ENCODE results near the gene CELF5.
A peak's percentile ranks its signal among the peaks of the same experiment; 100 is the strongest.

The CELF5 gene

DNA sequence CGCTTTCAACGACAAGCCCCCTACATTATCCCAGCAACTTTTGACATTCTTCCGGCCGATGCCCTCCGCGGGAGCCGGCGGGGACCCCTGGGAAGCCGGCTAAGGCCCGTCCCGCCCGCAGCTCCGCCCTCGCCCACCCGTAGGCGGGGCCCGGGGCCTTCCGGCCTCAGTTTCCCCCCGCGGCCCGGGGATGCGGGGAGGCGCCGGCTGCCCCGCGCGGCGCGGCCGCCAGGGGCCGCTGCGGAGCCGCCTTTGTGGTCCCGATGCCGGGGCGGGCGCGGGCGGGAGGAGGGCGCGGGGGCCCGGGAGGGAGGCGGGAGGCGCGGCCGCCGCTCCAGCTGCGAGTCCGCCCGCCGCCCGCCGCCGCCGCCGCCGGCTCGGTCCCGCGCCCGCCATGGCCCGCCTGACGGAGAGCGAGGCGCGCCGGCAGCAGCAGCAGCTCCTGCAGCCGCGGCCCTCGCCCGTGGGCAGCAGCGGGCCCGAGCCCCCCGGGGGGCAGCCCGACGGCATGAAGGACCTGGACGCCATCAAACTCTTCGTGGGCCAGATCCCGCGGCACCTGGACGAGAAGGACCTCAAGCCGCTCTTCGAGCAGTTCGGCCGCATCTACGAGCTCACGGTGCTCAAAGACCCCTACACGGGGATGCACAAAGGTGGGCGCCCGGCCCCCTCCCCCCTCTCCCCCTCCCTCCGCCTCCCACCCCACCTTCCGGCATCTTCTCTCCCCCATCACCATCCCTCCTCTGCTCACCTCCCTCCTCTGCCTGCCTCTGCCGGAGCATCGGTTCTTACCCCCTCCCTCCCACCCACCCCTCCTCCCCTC, at the start of gene CELF5:
CELF5 (plus strand) TSS at position 316 of the 823 bp plus-strand sequence; CDS start at position 395, 79 bp downstream.
- DNase-seq (ENCODE audit: low read depth in 2 of 2): peak; percentile 15 to 24

GRCh38 chr19:3175781-3176714, 48.4 kb upstream of the CELF5 start:
- no peak for DNase-seq (ENCODE audit: low read depth in 2 of 2)

GRCh38 chr19:3176715-3177501, 47.6 kb upstream of the CELF5 start:
- peak in 1 of 2 donors; percentile 63 for DNase-seq (ENCODE audit: low read depth in 2 of 2)

GRCh38 chr19:3178377-3178972, 46.0 kb upstream of the CELF5 start, which contains the start of gene S1PR4:
Gene S1PR4, plus strand, starts transcription at chr19:3178769. Its CDS starts 24 bp downstream, at chr19:3178793.
- peak in 1 of 2 donors; percentile 32 for DNase-seq (ENCODE audit: low read depth in 2 of 2)

- no peak for DNase-seq (ENCODE audit: low read depth in 2 of 2)
Observed at GRCh38 chr19:3178973-3179738, 45.3 kb upstream of the CELF5 start.

- DNase-seq (ENCODE audit: low read depth in 2 of 2): no peak
Observed at GRCh38 chr19:3179739-3180293, 44.6 kb upstream of the CELF5 start.

GRCh38 chr19:3183721-3184641, 40.5 kb upstream of the CELF5 start:
- no peak for DNase-seq (ENCODE audit: low read depth in 2 of 2)

DNA sequence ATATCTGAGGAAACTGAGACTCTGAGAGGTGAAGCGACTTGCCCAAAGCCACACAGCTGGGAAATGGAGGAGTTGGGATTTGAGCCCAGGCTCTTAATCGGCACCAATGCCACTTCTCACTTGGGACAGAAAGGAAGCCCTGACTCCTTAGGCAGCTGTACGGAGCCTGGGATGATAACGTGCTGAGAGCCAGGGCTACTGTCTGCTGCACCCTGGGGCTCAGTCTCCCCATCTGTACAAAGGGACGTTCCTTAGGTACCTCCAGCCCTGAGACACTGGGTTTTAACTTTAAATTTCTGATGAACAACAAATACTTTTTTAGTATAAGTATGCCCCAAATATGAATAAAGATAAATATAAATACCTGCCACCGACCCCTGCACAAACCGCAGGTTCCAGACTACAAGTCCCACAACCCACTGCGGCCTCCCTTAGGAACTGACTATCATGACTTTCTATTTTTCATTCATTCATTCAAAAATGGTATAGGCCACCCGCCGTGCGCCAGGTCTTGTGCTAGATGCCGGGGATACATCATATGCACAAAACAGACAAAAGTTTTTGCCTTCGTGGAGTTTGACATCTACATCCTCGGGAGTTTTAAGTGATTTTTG, 39.5 kb upstream of the CELF5 start:
- peak in 1 of 2 donors; percentile 43 for DNase-seq (ENCODE audit: low read depth in 2 of 2)

DNA sequence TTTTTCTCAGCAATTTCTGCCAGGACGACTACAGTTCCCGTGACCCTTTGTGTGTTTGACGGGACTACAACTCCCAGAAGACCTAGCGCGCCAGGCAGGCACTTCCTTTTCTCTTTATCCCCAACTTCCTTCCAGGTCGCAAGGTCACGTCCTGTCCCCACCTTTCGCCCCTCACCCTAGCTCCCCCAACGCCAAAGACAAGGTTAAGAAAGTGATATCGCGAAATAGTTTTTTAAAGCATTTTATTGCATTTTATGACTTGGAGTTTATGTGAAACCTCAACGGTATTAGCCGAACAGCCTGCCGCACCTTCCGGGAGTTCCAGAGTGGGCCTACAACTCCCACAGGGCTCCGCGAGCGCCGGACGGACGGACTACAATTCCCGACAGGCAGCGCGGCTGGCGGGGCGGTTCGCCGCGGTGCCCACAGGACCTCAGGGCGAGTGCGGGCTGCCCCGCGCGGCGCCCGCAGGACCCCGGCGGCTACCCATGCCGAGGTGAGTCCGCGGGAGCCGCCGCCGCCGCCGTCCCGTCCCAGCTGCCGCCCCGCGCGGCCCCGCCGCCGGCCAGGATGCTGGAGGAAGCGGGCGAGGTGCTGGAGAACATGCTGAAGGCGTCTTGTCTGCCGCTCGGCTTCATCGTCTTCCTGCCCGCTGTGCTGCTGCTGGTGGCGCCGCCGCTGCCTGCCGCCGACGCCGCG, 38.9 kb upstream of the CELF5 start, which contains the start of gene NCLN:
NCLN (plus strand) TSS at position 470 of the 699 bp plus-strand sequence; CDS start at position 571, 101 bp downstream.
- DNase-seq (ENCODE audit: low read depth in 2 of 2): peak; percentile 87 to 88

- DNase-seq (ENCODE audit: low read depth in 2 of 2): no peak
Observed at GRCh38 chr19:3186160-3186688, 38.2 kb upstream of the CELF5 start.

DNA sequence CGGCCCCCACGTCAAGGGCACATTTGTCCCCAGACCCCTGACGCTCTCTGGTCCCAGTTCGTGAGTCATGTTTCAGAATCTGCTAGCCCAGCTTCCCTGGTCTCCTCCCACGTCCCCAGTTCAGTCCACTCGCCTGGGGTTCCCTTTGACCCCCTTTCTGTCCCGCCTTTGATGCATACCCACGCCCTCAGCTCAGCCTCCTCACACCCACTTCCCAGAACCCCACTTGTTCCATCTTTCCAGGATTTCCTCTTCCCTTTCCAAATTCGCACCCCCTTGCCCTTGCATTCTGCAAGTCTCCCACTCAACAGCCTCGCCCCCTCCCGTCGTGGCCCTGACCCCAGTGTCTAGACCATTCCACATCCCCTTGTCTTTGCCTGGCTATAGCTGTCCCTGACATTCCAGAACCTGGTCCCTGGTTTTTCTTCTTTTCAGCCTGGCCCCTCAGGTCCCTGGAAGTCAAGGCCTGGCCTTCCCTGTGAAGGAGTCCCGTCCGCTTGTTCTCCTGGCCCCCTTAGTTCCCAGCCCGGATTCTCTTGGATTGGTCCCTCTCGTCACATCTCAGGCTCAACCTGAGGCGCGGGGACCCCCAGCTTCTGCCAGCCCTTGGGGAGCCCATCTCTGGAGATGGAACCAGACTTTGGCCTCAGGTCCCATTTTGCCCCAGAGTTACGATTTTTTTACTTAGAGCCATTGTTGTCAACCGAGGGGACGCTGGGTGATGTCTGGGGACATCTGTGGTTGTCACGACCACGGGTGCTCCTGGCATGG, 37.4 kb upstream of the CELF5 start:
- no peak for DNase-seq (ENCODE audit: low read depth in 2 of 2)

DNA sequence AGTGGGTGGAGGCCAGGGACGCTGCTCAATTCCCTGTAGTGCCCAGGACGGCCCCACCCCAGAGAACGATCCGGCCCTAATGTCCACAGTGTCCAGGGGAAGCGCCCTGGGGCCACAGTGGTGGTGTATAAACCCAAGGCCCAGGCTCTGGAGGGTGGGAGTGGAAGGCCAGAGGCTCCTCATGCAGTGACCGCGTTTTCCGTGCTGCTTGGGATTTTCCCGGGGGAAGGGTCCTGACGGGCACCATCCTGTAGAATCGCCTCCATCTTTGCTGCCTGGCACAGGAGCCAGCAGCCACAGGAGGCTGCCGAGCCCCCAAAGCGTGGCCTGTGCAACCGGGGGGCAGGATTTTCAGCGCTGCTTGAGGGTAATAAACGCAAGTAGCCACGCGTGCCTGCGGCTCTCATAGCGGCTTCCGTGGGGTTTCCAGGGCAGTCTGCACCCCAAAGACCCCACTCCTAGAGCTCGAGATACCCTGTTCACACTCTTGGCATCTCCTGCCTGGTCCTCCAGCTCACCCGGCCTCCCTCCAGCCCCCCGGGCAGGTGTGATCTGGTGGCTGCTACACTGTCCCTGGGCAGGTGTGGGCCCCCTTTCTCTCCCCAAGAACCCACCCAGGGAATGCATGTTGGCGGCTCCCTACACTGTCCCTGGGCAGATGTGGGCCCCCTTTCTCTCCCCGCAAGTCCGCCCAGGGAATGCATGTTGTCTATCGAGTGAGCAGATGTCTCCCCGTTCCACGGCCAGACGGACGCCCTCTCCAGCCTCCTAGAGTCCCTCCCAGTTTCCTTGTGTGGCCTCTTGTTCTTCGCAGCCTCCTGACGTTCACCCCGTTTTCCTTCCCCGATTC, 36.6 kb upstream of the CELF5 start:
- DNase-seq (ENCODE audit: low read depth in 2 of 2): no peak

DNA sequence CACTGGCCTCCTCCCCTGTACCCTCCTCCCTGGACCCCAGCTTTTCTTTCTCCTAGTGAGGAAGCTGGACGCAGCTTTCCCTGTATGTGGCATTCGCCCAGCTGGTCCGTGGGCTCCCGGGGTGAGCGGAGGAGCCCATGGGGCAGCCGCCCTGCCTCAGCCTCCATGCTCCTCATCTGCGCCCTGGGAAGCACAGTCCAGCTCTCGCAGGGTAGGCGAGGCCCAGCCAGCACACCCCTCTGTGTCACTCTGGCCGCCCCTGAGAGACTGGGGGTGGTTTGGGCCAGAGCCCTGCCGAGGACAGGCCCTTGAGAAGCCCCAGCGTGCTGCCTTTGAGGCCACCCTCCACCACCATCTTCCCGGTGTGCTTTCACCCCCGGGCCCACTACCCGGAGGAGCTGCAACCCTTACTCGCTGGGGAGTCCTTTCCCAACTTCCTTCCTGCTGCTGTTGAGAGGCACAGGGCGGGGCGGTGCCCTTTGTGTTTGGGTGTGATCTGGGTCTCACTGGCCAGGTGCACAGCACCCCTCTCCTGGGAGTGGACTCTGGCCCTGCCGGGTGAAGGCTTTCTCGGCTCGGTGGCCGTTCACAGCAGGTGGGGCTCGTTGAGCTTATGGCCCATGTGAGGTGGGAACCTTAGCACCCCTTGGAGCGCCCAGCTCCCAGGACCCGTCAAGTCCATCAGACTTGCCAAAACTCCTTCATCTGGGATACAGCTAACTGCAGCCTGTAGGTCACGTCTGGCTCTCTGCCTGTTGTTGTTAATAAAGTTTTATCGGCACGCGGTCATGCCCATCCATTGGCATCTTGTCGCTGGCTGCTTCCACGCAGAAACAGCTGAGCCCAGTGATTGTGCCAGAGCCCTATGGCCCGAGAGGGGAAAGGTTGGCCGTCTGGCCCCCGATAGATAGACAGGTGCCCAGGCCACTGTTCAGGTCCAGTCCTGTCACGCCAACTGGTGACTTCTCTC, 35.5 kb upstream of the CELF5 start:
- no peak for DNase-seq (ENCODE audit: low read depth in 2 of 2)

DNA sequence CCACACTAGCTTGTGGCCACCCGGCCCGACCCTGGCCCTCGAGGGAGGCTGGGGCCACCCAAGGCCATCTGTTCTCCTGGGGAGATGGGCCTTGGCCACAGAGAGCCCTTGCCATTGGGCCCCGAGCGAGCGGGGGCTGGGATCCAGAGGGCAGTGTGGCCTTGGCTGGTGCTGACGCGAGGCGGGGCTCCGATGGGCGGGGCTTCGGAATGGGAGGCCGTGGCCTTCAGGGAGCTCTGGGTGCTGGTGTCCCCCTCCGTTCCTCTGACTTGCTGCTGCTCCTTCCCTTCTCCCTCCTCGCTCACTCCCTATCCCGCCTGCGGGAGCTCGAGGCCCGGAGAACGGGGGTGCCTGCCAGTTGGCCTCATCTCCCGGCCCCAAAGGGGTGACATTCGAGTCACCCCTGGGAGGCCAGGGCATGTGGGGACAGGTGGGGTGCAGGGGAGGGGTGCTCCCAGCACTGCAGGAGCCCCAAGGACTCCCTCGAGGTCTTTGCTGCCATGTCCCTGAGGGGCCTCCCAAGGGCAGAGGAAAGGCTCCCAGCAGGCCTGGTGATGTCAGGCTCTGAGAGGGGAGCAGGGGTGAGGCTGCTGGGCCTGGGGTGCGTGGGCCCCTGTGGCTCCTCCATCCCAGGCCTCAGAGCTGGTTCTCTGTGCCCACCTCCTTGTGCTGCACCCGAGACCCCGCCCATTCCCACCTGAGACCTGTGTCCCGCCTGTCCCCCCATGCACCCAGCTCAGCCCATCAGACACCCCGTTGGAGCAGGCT, 34.6 kb upstream of the CELF5 start:
- no peak for DNase-seq (ENCODE audit: low read depth in 2 of 2)
